GM21390 (cell line): Measurements from ENCODE around the gene NRN1L.

ENCODE experiments used
- ATAC-seq: cut with Tn5 transposase; IDR thresholded peaks from one replicate; pipeline ENCODE4 v1.9.1; 2021; ENCODE audit not compliant: unreplicated experiment

NRN1L gene

GRCh38 chr16:67934306-67935100, 49.8 kb downstream of the NRN1L start:
- no peak for ATAC-seq

- no peak for ATAC-seq
These were observed 50.4 kb downstream of the NRN1L start for GRCh38 chr16:67935101-67935401.

GRCh38 chr16:67935402-67936123, 50.9 kb downstream of the NRN1L start:
- ATAC-seq: peak; percentile 83
